CD8-positive, alpha-beta memory T cell (primary cell): Measurements from ENCODE around the gene ITGA2B. TPM values are rescaled to one million over a fixed set of nuclear protein-coding genes. Genes with fewer than 3 reads are reported as not detected.
"Not testable (repeated sequence)": the region's sequence is repeated elsewhere in the genome, so short reads cannot be mapped to it uniquely, and the experiment has no call there.

ENCODE experiments used
- CTCF ChIA-PET: fragments of 350-600 bp; sonication (Branson Sonifier 250); formaldehyde crosslinking; loops from one replicate; lab custom pipeline; 2021; ENCODE audit warnings: antibody characterized with exemption; lab: Charles Lee
- POLR2A ChIA-PET: fragments of 350-600 bp; sonication (Branson Sonifier 250); formaldehyde crosslinking; loops from one replicate; lab custom pipeline; 2021; ENCODE audit warnings: antibody characterized with exemption; lab: Charles Lee
- DNase-seq, 5 donors: peaks; one replicate each; pipeline versions ENCODE4 v3.0.0 to v3.0.0-alpha.2; 2020 to 2022; ENCODE audit warnings: mixed read lengths in 1 of 5
- H3K27ac ChIP-seq: one replicate; pipeline ENCODE4 v1.7.0; 2013; ENCODE audit warnings: low read depth, mild to moderate bottlenecking, low read length, moderate library complexity
- H3K27me3 ChIP-seq: 2 replicates; pipeline ENCODE4 v1.7.0; 2013; ENCODE audit warnings: low read length, mild to moderate bottlenecking; ENCODE audit not compliant: insufficient read depth, poor library complexity, severe bottlenecking
- H3K36me3 ChIP-seq: 2 replicates; pipeline ENCODE4 v1.7.0; 2013; ENCODE audit warnings: mild to moderate bottlenecking, low read length, moderate library complexity; ENCODE audit not compliant: insufficient read depth
- H3K4me1 ChIP-seq: 2 replicates; pipeline ENCODE4 v1.7.0; 2013; ENCODE audit warnings: mild to moderate bottlenecking, low read length, moderate library complexity; ENCODE audit not compliant: insufficient read depth
- H3K4me3 ChIP-seq: 2 replicates; pipeline ENCODE4 v1.7.0; 2013; ENCODE audit warnings: mild to moderate bottlenecking, low read length
- H3K9me3 ChIP-seq: 2 replicates; pipeline ENCODE4 v1.7.0; 2013; ENCODE audit warnings: mild to moderate bottlenecking, low read length
- H3K27ac Mint-ChIP-seq, 8 donors: one replicate each; pipeline ENCODE4 v1.8.0; 2020 to 2021; ENCODE audit warnings: mixed read lengths in 8 of 8, mild to moderate bottlenecking in 6 of 8, inconsistent platforms in 3 of 8, moderate library complexity in 3 of 8
- H3K27me3 Mint-ChIP-seq, 2 donors: one replicate each; pipeline ENCODE4 v1.8.0; 2020 to 2021; ENCODE audit warnings: mixed read lengths in 2 of 2, mild to moderate bottlenecking in 1 of 2, moderate library complexity in 1 of 2
- H3K36me3 Mint-ChIP-seq, 3 donors: one replicate each; pipeline ENCODE4 v1.8.0; 2020 to 2021; ENCODE audit warnings: mixed read lengths in 3 of 3, inconsistent platforms in 1 of 3, mild to moderate bottlenecking in 1 of 3
- H3K4me1 Mint-ChIP-seq, 3 donors: one replicate each; pipeline ENCODE4 v1.8.0; 2020 to 2021; ENCODE audit warnings: mixed read lengths in 3 of 3, inconsistent platforms in 1 of 3, mild to moderate bottlenecking in 1 of 3
- H3K4me3 Mint-ChIP-seq, 7 donors: one replicate each; pipeline ENCODE4 v1.8.0; 2020 to 2021; ENCODE audit warnings: mixed read lengths in 7 of 7, mild to moderate bottlenecking in 6 of 7, moderate library complexity in 4 of 7, inconsistent platforms in 2 of 7
- H3K9me3 Mint-ChIP-seq, 5 donors: one replicate each; pipeline ENCODE4 v1.8.0; 2020 to 2022; ENCODE audit warnings: mixed read lengths in 5 of 5, mild to moderate bottlenecking in 3 of 5, moderate library complexity in 2 of 5, inconsistent platforms in 1 of 5
- polyA plus RNA-seq: library from polyadenylated mRNA; unstranded; fragments of 300-500 nt; fragmentation: Illumina TruSeq; gene quantifications from one replicate; pipeline ENCODE4 v1.2.3, GENCODE V29; 2021
- total RNA-seq, 2 experiments: library from RNA; stranded (reverse); gene quantifications; one replicate each; pipeline ENCODE4 v1.2.3, GENCODE V29; 2021

Gene ITGA2B
- total and polyA plus RNA-seq, 3 experiments from 2014 or later: 0.12 to 0.31 TPM; not detected in 1

GRCh38 chr17:44374306-44375195 is 14.9 kb downstream of the ITGA2B start:
- Histone ChIP-seq H3K27ac (no peak overlapping the region), H3K27me3 (no peaks in the 10 kb centered on the region), H3K4me1 (no peaks in the 10 kb centered on the region), H3K4me3 (no peak overlapping the region), H3K9me3 (no peaks in the 10 kb centered on the region), H3K36me3 (no peaks in the 10 kb centered on the region)
- Mint-ChIP-seq H3K27me3 (peaks cover 8 to 39% of the 10 kb centered on the region in 2 donors), H3K4me1 (peaks cover 3 to 8% (median 4%) of the 10 kb centered on the region in 3 donors), H3K9me3 (no peaks in the 10 kb centered on the region), H3K4me3 (no peak overlapping the region), H3K36me3 (no peaks in the 10 kb centered on the region), H3K27ac (no peak overlapping the region)
- DNase-seq: no peak
- ChIA-PET POLR2A (no interaction called here), CTCF (no interaction called here)

- Histone ChIP-seq H3K9me3 (no peaks in the 10 kb centered on the region), H3K36me3 (no peaks in the 10 kb centered on the region), H3K27me3 (no peaks in the 10 kb centered on the region), H3K27ac (no peak overlapping the region), H3K4me3 (no peak overlapping the region), H3K4me1 (no peaks in the 10 kb centered on the region)
- ChIA-PET CTCF (interaction anchor here (0.5 to 2.0 kb wide), 3 partner anchors 10 to 27 kb away, joined by 3 to 6 read pairs (median 4); partner anchors contain the start of gene GRN), POLR2A (no interaction called here)
- Mint-ChIP-seq H3K36me3 (no peaks in the 10 kb centered on the region), H3K27ac (no peak overlapping the region), H3K4me1 (peaks cover 6 to 12% (median 7%) of the 10 kb centered on the region in 3 donors), H3K4me3 (no peak overlapping the region), H3K9me3 (no peaks in the 10 kb centered on the region), H3K27me3 (peaks cover 12 to 46% of the 10 kb centered on the region in 2 donors)
- no peak for DNase-seq
Measured at GRCh38 chr17:44372036-44372435, 17.4 kb downstream of the ITGA2B start.

GRCh38 chr17:44369414-44370023 is 19.9 kb downstream of the ITGA2B start:
- H3K9me3 Mint-ChIP-seq, H3K4me1 ChIP-seq, H3K27ac ChIP-seq, H3K27ac Mint-ChIP-seq, H3K4me1 Mint-ChIP-seq, H3K4me3 ChIP-seq, H3K36me3 Mint-ChIP-seq, DNase-seq, H3K9me3 ChIP-seq, H3K27me3 ChIP-seq, H3K36me3 ChIP-seq, POLR2A ChIA-PET: not testable (repeated sequence)
- H3K27me3 Mint-ChIP-seq: peaks cover 18 to 57% of the 10 kb centered on the region in 2 donors
- CTCF ChIA-PET: interaction anchor here (0.9 to 1.3 kb wide), 4 partner anchors 24 to 766 kb away, joined by 3 to 4 read pairs (median 3); partner anchors contain the start of genes ACBD4 and GRN
- H3K4me3 Mint-ChIP-seq: peak overlapping the region in 6 of 7 donors; percentile 45 to 80 (median 69)

- H3K36me3 ChIP-seq, H3K9me3 Mint-ChIP-seq, H3K9me3 ChIP-seq, H3K36me3 Mint-ChIP-seq, H3K4me3 Mint-ChIP-seq, H3K27me3 ChIP-seq, DNase-seq, H3K4me1 ChIP-seq, H3K4me3 ChIP-seq, POLR2A ChIA-PET, H3K27ac ChIP-seq, H3K27ac Mint-ChIP-seq: not testable (repeated sequence)
- Mint-ChIP-seq H3K27me3 (peaks cover 24 to 56% of the 10 kb centered on the region in 2 donors), H3K4me1 (peaks cover 7 to 10% (median 8%) of the 10 kb centered on the region in 3 donors)
- CTCF ChIA-PET: interaction anchor here (1.0 kb wide), 2 partner anchors 23 to 767 kb away, joined by 3 to 4 read pairs; partner anchors contain the start of genes ACBD4 and GRN
Measured at GRCh38 chr17:44368391-44369243, 20.8 kb downstream of the ITGA2B start.

- Histone ChIP-seq H3K9me3 (no peaks in the 10 kb centered on the region), H3K4me1 (no peaks in the 10 kb centered on the region), H3K4me3 (no peak overlapping the region), H3K36me3 (no peaks in the 10 kb centered on the region), H3K27me3 (no peaks in the 10 kb centered on the region), H3K27ac (no peak overlapping the region)
- H3K9me3 Mint-ChIP-seq: no peaks in the 10 kb centered on the region
- no peak overlapping the region for H3K27ac Mint-ChIP-seq
- H3K4me3 Mint-ChIP-seq: peak overlapping the region in 1 of 7 donors; percentile 52
- POLR2A ChIA-PET: no interaction called here
- no peak for DNase-seq
- CTCF ChIA-PET: interaction anchor here (1.8 kb wide), 1 partner anchor 22 kb away, joined by 6 read pairs; the partner anchor contains the start of gene GRN
- peaks cover 23 to 52% of the 10 kb centered on the region in 2 donors for H3K27me3 Mint-ChIP-seq
- H3K36me3 Mint-ChIP-seq: no peaks in the 10 kb centered on the region
- H3K4me1 Mint-ChIP-seq: peaks cover 7 to 10% (median 8%) of the 10 kb centered on the region in 3 donors
Measured at GRCh38 chr17:44367231-44367979, 22.0 kb downstream of the ITGA2B start.

- H3K27ac ChIP-seq, H3K4me1 ChIP-seq, H3K27ac Mint-ChIP-seq, H3K27me3 ChIP-seq, H3K4me3 ChIP-seq, DNase-seq, H3K36me3 Mint-ChIP-seq, POLR2A ChIA-PET, H3K9me3 Mint-ChIP-seq, H3K36me3 ChIP-seq, H3K9me3 ChIP-seq: not testable (repeated sequence)
- Mint-ChIP-seq H3K27me3 (peaks cover 32 to 54% of the 10 kb centered on the region in 2 donors), H3K4me3 (peak overlapping the region in 4 of 7 donors; percentile 33 to 79 (median 56)), H3K4me1 (peaks cover 7 to 10% (median 8%) of the 10 kb centered on the region in 3 donors)
- CTCF ChIA-PET: interaction anchor here (0.7 to 1.1 kb wide), 2 partner anchors 34 to 229 kb away, joined by 3 read pairs; no protein-coding TSS in a partner anchor
Measured at GRCh38 chr17:44365051-44365450, 24.4 kb downstream of the ITGA2B start.

GRCh38 chr17:44363613-44364159 is 25.8 kb downstream of the ITGA2B start, which contains the start of gene FAM171A2:
Gene FAM171A2, minus strand, starts transcription at chr17:44363853. Its CDS starts 139 bp downstream, at chr17:44363714.
- peaks cover 26 to 45% of the 10 kb centered on the region in 2 donors for H3K27me3 Mint-ChIP-seq
- CTCF ChIA-PET: interaction anchor here (0.6 to 5.6 kb wide), 12 partner anchors 9 to 1045 kb away, joined by 3 to 31 read pairs (median 4); partner anchors contain the start of genes GRN and ITGA2B
- no peaks in the 10 kb centered on the region for H3K36me3 Mint-ChIP-seq
- H3K27ac Mint-ChIP-seq: peak within 1 kb of the TSS in 2 of 8 donors; percentile 56 to 78
- no peaks in the 10 kb centered on the region for H3K9me3 ChIP-seq
- H3K27ac ChIP-seq: peak within 1 kb of the TSS; percentile 43
- no peaks in the 10 kb centered on the region for H3K36me3 ChIP-seq
- H3K27me3 ChIP-seq: no peaks in the 10 kb centered on the region
- no peaks in the 10 kb centered on the region for H3K4me1 ChIP-seq
- peak within 1 kb of the TSS; percentile 20 to 88 (median 79) for H3K4me3 Mint-ChIP-seq
- POLR2A ChIA-PET: interaction anchor here (0.5 to 1.7 kb wide), 2 partner anchors 10 to 68 kb away, joined by 3 to 15 read pairs; no protein-coding TSS in a partner anchor
- peak; percentile 61 to 76 (median 64) for DNase-seq
- H3K4me1 Mint-ChIP-seq: peaks cover 0 to 7% (median 3%) of the 10 kb centered on the region in 3 donors
- no peaks in the 10 kb centered on the region for H3K9me3 Mint-ChIP-seq
- H3K4me3 ChIP-seq: peak within 1 kb of the TSS; percentile 53
